Endothelial cell of umbilical vein (primary cell): ENCODE measurements around the gene HPS3. TPM values are rescaled to one million over a fixed set of nuclear protein-coding genes. Genes with fewer than 3 reads are reported as not detected.

Experiments used
- BruUV-seq: library from RNA; stranded (reverse); fragments of 400-500 nt; replicated peaks from 2 replicates; lab custom pipeline; 2021; lab: Mats Ljungman, UMichigan
- CTCF ChIA-PET: fragments of 300-600, 350-600 bp; sonication (Branson Sonifier 250); formaldehyde crosslinking; loops from one replicate; lab custom pipeline; 2021; ENCODE audit warnings: antibody characterized with exemption, inconsistent platforms; lab: Charles Lee
- POLR2A ChIA-PET: fragments of 300-600, 350-600 bp; sonication (Branson Sonifier 250); formaldehyde crosslinking; loops from one replicate; lab custom pipeline; 2021; ENCODE audit warnings: antibody characterized with exemption, inconsistent platforms; lab: Charles Lee
- DNase-seq: peaks from one replicate; pipeline ENCODE4 v3.0.0-alpha.2; 2011; ENCODE audit warnings: low read depth, low spot score
- FAIRE-seq: peaks from 2 replicates; lab custom pipeline; 2011; peaks lifted over from hg19 to GRCh38; lab: Jason Lieb, UNC
- H2AFZ ChIP-seq: 2 replicates; pipeline ENCODE4 v1.6.0; 2012; ENCODE audit warnings: low read depth, low read length, control low read depth, inconsistent platforms
- H3K27ac ChIP-seq: 2 replicates; pipeline ENCODE4 v1.5.1; 2011; ENCODE audit warnings: low read depth, mild to moderate bottlenecking, control low read depth, low read length, moderate library complexity; ENCODE audit not compliant: insufficient read depth
- H3K27me3 ChIP-seq, 2 experiments: 2 replicates each; pipeline versions ENCODE4 v1.6.0 to v1.6.1; 2011; ENCODE audit warnings: low read length in 2 of 2, mixed read lengths in 1 of 2; ENCODE audit not compliant: control insufficient read depth in 2 of 2, insufficient read depth in 2 of 2
- H3K36me3 ChIP-seq, 2 experiments: 2 replicates in 1 of 2; 3 replicates in 1 of 2; pipeline ENCODE4 v1.5.1; 2011; ENCODE audit warnings: low read length in 2 of 2, mild to moderate bottlenecking in 1 of 2, moderate library complexity in 1 of 2; ENCODE audit not compliant: control insufficient read depth in 2 of 2, insufficient read depth in 2 of 2; ENCODE audit errors: extremely low read depth in 1 of 2
- H3K4me1 ChIP-seq: 3 replicates; pipeline ENCODE4 v1.5.1; 2011; ENCODE audit warnings: mild to moderate bottlenecking, low read length; ENCODE audit not compliant: control insufficient read depth, insufficient read depth; ENCODE audit errors: extremely low read depth
- H3K4me2 ChIP-seq: 2 replicates; pipeline ENCODE4 v1.6.1; 2011; ENCODE audit warnings: low read length, control low read depth, mixed read lengths; ENCODE audit not compliant: insufficient read depth
- H3K4me3 ChIP-seq, 3 experiments: fragments of 200-600 bp in 1 of 3; sonication (generic), shearing (Covaris generic) in 1 of 3; replicated peaks in 1 of 3; 2 replicates each; pipeline ENCODE4 v1.5.1; 2011 to 2016; ENCODE audit warnings: control low read depth in 3 of 3, low read length in 3 of 3, mild to moderate bottlenecking in 2 of 3, inconsistent platforms in 1 of 3, low read depth in 1 of 3, moderate library complexity in 1 of 3; ENCODE audit not compliant: insufficient read depth in 1 of 3
- H3K79me2 ChIP-seq: 2 replicates; pipeline ENCODE4 v1.6.0; 2012; ENCODE audit warnings: low read length, inconsistent platforms; ENCODE audit not compliant: control insufficient read depth, insufficient read depth
- H3K9ac ChIP-seq: replicated peaks from 2 replicates; pipeline ENCODE3; 2011; ENCODE audit warnings: low read length, control low read depth; ENCODE audit not compliant: insufficient read depth; ENCODE audit errors: extremely low read depth
- H3K9me1 ChIP-seq: replicated peaks from 3 replicates; pipeline ENCODE4 v1.6.0; 2011; ENCODE audit warnings: mild to moderate bottlenecking, low read length; ENCODE audit not compliant: control insufficient read depth, insufficient read depth; ENCODE audit errors: extremely low read depth
- H3K9me3 ChIP-seq: replicated peaks from 2 replicates; pipeline ENCODE4 v1.5.1; 2012; ENCODE audit warnings: low read length, inconsistent platforms; ENCODE audit not compliant: control insufficient read depth, insufficient read depth
- H4K20me1 ChIP-seq: replicated peaks from 2 replicates; pipeline ENCODE3; 2011; ENCODE audit warnings: mild to moderate bottlenecking, low read length; ENCODE audit not compliant: control insufficient read depth, insufficient read depth; ENCODE audit errors: extremely low read depth
- EZH2 ChIP-seq: IDR thresholded peaks from 2 replicates; pipeline ENCODE4 v1.6.1; 2012; ENCODE audit warnings: borderline replicate concordance, low read depth, mild to moderate bottlenecking, moderate library complexity, low read length, inconsistent platforms; ENCODE audit not compliant: severe bottlenecking
- FOS ChIP-seq: IDR thresholded peaks from 2 replicates; pipeline ENCODE4 v1.6.1; 2011; ENCODE audit warnings: mild to moderate bottlenecking, low read length, moderate library complexity, borderline replicate concordance; ENCODE audit not compliant: insufficient read depth
- GATA2 ChIP-seq: IDR thresholded peaks from 2 replicates; pipeline ENCODE4 v1.7.0; 2011; ENCODE audit warnings: low read depth, mild to moderate bottlenecking, moderate library complexity, mixed read lengths, low read length; ENCODE audit not compliant: insufficient read length, insufficient read depth
- JUN ChIP-seq: IDR thresholded peaks from 2 replicates; pipeline ENCODE4 v1.6.1; 2011; ENCODE audit warnings: borderline replicate concordance, low read depth; ENCODE audit not compliant: insufficient read length, insufficient read depth
- MYC ChIP-seq: IDR thresholded peaks from one replicate; pipeline ENCODE4 v1.6.1; 2011; ENCODE audit warnings: mild to moderate bottlenecking, low read depth, low read length
- POLR2A ChIP-seq: IDR thresholded peaks from 2 replicates; pipeline ENCODE4 v1.6.1; 2012; ENCODE audit warnings: low read depth, mild to moderate bottlenecking, control low read depth, low read length
- POLR2AphosphoS5 ChIP-seq: IDR thresholded peaks from 2 replicates; pipeline ENCODE4 v1.6.1; 2012; ENCODE audit warnings: low read depth, mild to moderate bottlenecking, control low read depth, low read length, moderate library complexity; ENCODE audit not compliant: insufficient read depth
- dilution Hi-C: fragments of 300-500 bp; cut with MboI; formaldehyde crosslinking; loops from one replicate; pipeline ENCODE4 v1.15.0; 2019; ENCODE audit warnings: low sequenced_read_pairs; ENCODE audit not compliant: extremely low pct_ligation_motif_present
- intact Hi-C: fragments of 100-400 bp; cut with micrococcal nuclease; formaldehyde crosslinking; loops from one replicate; pipeline ENCODE4 v1.10.0; 2022
- polyA plus RNA-seq, 4 experiments: library from polyadenylated mRNA; depleted of rRNA in 3 of 4; stranded (reverse) in 3 of 4; unstranded in 1 of 4; fragments of >200 nt; gene quantifications; 2 replicates each; pipeline versions ENCODE4 v1.2.1 to v1.2.3, GENCODE V29; 2011 to 2012; ENCODE audit warnings: missing spikeins in 1 of 4
- total RNA-seq: library from RNA; stranded (reverse); gene quantifications from 2 replicates; pipeline ENCODE4 v1.2.3, GENCODE V29; 2021
- TF ChIP-seq, protein P1 (sequence below): IDR thresholded peaks from 2 replicates; pipeline ENCODE4 v1.6.1; 2011; ENCODE audit not compliant: insufficient read depth, insufficient read length
- TF ChIP-seq, protein P2 (sequence below), 2 donors: IDR thresholded peaks; 1 replicate in 1 of 2; 2 replicates in 1 of 2; pipeline ENCODE4 v1.5.1; 2011; ENCODE audit warnings: low read length in 2 of 2, mild to moderate bottlenecking in 2 of 2, moderate library complexity in 2 of 2, control low read depth in 1 of 2, inconsistent platforms in 1 of 2, low read depth in 1 of 2; ENCODE audit not compliant: insufficient read depth in 1 of 2; ENCODE audit errors: extremely low read depth in 1 of 2

Gene HPS3
- total and polyA plus RNA-seq, 2 donors (not counting 3 experiments of a cell fraction or from before 2014, with no cell fraction given) = 8.8 to 16.1 TPM

DNA sequence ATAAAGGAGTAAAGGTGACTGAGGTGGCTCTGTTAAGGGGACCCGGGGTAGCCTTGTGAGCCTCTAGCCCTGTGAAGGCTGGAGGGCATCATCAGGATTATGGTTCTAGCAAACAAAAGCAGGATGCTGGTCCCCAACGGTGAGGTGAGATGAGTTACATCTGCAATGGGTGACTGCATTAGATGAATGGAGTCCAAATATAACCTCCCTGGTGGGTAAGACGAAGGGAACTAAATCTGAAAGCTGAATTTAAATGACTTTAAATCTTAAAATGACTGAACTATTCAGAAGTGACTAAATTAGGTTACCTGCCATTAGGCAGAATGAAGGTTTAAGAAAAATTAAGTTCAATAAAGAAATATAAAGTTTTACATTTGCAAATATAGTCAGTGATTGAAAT, 38.5 kb upstream of the HPS3 start:
- Histone ChIP-seq H3K9ac (no peak overlapping the region), H3K27me3 (no peaks in the 10 kb centered on the region), H4K20me1 (no peaks in the 10 kb centered on the region), H3K36me3 (no peaks in the 10 kb centered on the region), H3K4me3 (no peak overlapping the region), H3K4me1 (no peaks in the 10 kb centered on the region), H3K9me1 (no peaks in the 10 kb centered on the region), H3K9me3 (no peaks in the 10 kb centered on the region), H3K4me2 (no peak overlapping the region), H3K27ac (no peak overlapping the region), H3K79me2 (no peaks in the 10 kb centered on the region), H2AFZ (no peak overlapping the region)
- TF ChIP-seq POLR2AphosphoS5 (no peak), FOS (no peak), EZH2 (no peak), MYC (no peak), POLR2A (no peak), JUN (no peak), GATA2 (no peak)
- TF ChIP-seq, protein P1, sequence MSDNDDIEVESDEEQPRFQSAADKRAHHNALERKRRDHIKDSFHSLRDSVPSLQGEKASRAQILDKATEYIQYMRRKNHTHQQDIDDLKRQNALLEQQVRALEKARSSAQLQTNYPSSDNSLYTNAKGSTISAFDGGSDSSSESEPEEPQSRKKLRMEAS = no peak
- TF ChIP-seq, protein P2, sequence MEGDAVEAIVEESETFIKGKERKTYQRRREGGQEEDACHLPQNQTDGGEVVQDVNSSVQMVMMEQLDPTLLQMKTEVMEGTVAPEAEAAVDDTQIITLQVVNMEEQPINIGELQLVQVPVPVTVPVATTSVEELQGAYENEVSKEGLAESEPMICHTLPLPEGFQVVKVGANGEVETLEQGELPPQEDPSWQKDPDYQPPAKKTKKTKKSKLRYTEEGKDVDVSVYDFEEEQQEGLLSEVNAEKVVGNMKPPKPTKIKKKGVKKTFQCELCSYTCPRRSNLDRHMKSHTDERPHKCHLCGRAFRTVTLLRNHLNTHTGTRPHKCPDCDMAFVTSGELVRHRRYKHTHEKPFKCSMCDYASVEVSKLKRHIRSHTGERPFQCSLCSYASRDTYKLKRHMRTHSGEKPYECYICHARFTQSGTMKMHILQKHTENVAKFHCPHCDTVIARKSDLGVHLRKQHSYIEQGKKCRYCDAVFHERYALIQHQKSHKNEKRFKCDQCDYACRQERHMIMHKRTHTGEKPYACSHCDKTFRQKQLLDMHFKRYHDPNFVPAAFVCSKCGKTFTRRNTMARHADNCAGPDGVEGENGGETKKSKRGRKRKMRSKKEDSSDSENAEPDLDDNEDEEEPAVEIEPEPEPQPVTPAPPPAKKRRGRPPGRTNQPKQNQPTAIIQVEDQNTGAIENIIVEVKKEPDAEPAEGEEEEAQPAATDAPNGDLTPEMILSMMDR (IDR thresholded peaks at IDR 0.05; ENCODE audit: extremely low read depth in 1 of 2, insufficient read depth in 1 of 2, low read depth in 1 of 2, low read length in 2 of 2) = no peak
- POLR2A ChIA-PET = no interaction called here
- CTCF ChIA-PET = no interaction called here
- dilution Hi-C loops (no loop called here), intact Hi-C loops (no loop called here)
- no peak for FAIRE-seq
- DNase-seq = no peak
- BruUV-seq = no TSS peak
